ENCODE results near the gene USP46.

GRCh38 chr4:52655506-52655905, 3.6 kb downstream of the USP46 start:
- no peak for TF ChIP-seq CTCF (IDR thresholded peaks at IDR 0.05)
- TF ChIP-seq POLR2A (IDR thresholded peaks at IDR 0.05), result no peak

All from Peyer's patch (tissue), 4 donors.